Stimulated activated CD4-positive, alpha-beta T cell treated with anti-CD3 and anti-CD28 coated beads, Interleukin-12 subunit alpha, Interleukin-12 subunit beta, amount 100 ng/mL, for 24 hours (primary cell): ENCODE results near the gene PLEKHA4.
"Not testable (repeated sequence)": the region's sequence is repeated elsewhere in the genome, so short reads cannot be mapped to it uniquely, and the experiment has no call there.

Source experiments
- DNase-seq, 2 experiments: peaks; one replicate each; pipeline ENCODE4 v3.0.0-alpha.2; 2020; ENCODE audit warnings: low read depth in 2 of 2

The PLEKHA4 gene

GRCh38 chr19:48887861-48888612 lies 19.6 kb upstream of the PLEKHA4 start:
- DNase-seq: no peak

GRCh38 chr19:48883726-48884125 lies 15.3 kb upstream of the PLEKHA4 start:
- no peak for DNase-seq

GRCh38 chr19:48881741-48882657 lies 13.6 kb upstream of the PLEKHA4 start:
- DNase-seq: no peak

GRCh38 chr19:48879696-48880095 lies 11.3 kb upstream of the PLEKHA4 start:
- not testable (repeated sequence) for DNase-seq

GRCh38 chr19:48879025-48879637 lies 10.7 kb upstream of the PLEKHA4 start:
- no peak for DNase-seq

- DNase-seq: no peak
Observed at GRCh38 chr19:48878196-48879024, 10.0 kb upstream of the PLEKHA4 start.

- DNase-seq: no peak
Observed at GRCh38 chr19:48877855-48878195, 9.4 kb upstream of the PLEKHA4 start.

GRCh38 chr19:48876043-48876981 lies 7.9 kb upstream of the PLEKHA4 start:
- DNase-seq: not testable (repeated sequence)

GRCh38 chr19:48874303-48875135 lies 6.1 kb upstream of the PLEKHA4 start:
- DNase-seq: no peak

- no peak for DNase-seq
Observed at GRCh38 chr19:48873476-48874302, 5.3 kb upstream of the PLEKHA4 start.

- DNase-seq: peak in 1 of 2 experiments; percentile 72
Observed at GRCh38 chr19:48872884-48873475, 4.6 kb upstream of the PLEKHA4 start.

- DNase-seq: peak; percentile 99
Observed at GRCh38 chr19:48872182-48872883, 3.9 kb upstream of the PLEKHA4 start, which contains the start of gene PPP1R15A. PPP1R15A (plus strand) TSS chr19:48872421; CDS start chr19:48873234, 813 bp downstream.

- DNase-seq: not testable (repeated sequence)
Observed at GRCh38 chr19:48871471-48872181, 3.2 kb upstream of the PLEKHA4 start.

GRCh38 chr19:48870048-48870447 lies 1.6 kb upstream of the PLEKHA4 start:
- DNase-seq: no peak

GRCh38 chr19:48867746-48868113 lies 687 bp downstream of the PLEKHA4 start:
- no peak for DNase-seq

- DNase-seq: no peak
Observed at GRCh38 chr19:48867123-48867745, 1.2 kb downstream of the PLEKHA4 start.
